ENCODE measurements around the gene PRSS33.

Gene PRSS33

GRCh38 chr16:2799205-2799858 is 12.0 kb upstream of the PRSS33 start:
- DNase-seq (ENCODE audit: low spot score) = no peak

DNA sequence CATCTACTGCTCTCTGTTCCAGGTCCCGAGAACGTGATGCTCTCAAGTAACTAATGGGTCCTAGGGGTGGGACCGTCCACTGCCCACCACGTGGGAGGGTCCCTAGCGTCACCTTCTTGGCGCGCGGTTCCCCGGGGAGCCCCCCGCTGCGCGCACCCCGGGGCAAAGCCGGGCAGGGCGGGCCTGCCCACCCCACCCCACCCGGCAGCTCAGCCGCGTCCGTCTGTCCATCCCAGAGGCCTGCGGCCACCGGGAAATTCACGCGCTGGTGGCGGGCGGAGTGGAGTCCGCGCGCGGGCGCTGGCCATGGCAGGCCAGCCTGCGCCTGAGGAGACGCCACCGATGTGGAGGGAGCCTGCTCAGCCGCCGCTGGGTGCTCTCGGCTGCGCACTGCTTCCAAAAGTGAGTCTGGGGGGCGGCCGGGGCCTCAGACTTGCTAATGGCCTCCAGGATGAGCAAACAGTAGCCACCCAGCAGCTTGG is 11.4 kb upstream of the PRSS33 start:
- no peak for DNase-seq (ENCODE audit: low spot score)

DNA sequence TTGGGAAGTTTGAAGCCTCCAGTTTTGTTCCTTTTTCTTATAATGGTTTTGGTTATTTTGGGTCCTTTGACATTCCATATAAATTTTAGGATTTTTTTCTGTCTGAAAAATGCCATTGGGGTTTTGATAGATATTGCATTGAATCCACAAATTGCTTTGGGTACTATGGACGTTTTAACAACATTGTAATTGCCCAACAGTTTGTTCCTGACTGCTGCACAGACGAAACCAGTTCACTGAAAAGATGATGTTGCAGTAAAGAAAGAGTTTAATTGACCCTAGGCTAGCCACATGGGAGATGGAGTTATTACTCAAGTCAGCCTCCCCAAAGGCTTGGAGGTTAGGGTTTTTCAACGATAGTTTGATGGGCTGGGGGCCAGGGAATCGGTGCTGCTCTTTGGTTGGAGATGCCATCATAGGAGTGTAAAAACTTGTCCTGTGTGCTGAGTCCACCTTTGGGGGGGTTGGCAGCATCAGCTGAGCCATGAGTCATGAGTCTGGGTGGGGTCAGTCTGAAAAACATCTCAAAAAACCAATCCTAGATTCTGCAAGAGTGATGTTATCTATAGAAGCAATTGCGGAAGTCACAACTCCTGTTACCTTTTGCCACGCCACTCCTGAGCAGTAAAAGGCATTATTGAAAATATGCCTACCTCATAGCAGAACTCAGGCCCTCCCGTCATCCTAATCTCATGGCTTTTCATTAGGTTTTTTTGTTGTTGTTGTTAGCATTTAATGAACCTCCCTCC is 8.2 kb upstream of the PRSS33 start:
- no peak for DNase-seq (ENCODE audit: low spot score)

DNA sequence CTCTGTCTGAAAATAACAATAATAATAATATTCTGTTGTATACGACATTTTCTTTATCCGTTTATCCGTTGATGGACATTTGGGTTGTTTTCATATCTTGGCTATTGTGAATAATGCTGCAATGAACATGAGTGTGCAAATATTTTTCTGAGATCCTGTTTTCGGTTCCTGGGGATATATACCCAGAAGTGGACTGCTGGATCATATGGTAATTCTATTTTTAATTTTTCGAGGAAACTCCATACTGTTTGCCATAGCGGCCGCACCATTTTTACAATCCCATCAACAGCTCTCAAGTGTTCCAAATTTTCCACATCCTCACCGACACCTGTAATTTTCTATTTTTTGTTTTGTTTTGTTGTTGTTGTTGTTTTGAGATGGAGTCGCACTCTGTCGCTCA is 5.6 kb upstream of the PRSS33 start:
- no peak for DNase-seq (ENCODE audit: low spot score)

- DNase-seq (ENCODE audit: low spot score) = no peak
Observed at GRCh38 chr16:2791174-2791573, 3.8 kb upstream of the PRSS33 start.

GRCh38 chr16:2790631-2791030 is 3.3 kb upstream of the PRSS33 start:
- DNase-seq (ENCODE audit: low spot score) = no peak

- no peak for DNase-seq (ENCODE audit: low spot score)
Observed at GRCh38 chr16:2787961-2788360, 601 bp upstream of the PRSS33 start.

DNA sequence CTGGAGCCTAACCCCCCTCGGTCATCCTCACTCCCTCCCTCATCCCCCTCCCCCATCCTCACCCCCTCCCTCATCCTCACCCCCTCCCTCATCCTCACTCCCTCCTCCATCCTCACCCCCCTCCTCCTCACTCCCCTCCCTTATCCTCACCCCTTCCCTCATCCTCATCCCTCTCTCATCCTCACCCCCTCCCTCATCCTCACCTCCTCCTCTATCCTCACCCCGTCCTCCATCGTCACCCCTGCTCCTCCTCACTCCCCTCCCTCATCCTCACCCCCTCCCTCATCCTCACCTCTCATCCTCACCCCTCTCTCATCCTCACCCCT is 571 bp downstream of the PRSS33 start:
- no peak for DNase-seq (ENCODE audit: low spot score)

DNA sequence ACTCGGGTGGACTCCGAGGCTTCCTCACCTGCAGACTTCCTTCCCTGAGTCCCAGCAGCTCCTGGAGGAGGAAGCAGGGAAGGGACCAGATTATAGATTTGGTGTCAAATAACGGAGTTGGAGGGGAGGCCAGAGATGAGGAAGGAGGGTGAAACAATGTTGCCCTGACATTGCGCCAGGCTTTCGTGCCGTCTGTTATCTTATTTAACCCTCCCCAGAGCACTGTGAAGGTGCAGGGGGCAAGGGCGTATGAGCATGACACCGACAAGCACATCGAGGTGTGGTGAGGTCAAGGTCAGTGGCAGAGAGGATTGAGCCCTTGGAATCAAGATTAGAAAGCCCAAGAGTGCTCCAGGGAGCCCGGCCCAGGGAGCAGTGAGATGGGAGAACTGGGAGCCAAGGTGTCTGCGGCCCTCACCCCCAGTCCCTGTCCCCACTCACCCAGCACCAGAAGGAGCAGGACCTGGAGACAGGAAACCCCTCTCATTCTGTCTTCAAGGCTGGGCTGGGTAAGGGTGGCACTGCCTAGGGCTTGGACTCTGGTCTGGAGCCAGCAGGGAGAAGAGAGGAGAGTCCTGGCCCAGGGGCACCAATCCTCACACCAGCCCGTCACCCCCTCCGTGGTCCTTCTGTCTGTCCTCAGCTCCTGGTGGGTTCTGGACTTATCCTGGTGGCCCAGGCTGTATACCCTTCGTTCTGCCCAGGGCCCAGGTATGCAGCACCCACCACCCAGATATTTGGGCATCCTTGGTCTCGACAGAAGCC is 1.1 kb downstream of the PRSS33 start:
- DNase-seq (ENCODE audit: low spot score) = no peak

GRCh38 chr16:2785101-2785991 is 2.0 kb downstream of the PRSS33 start:
- DNase-seq (ENCODE audit: low spot score) = no peak

DNA sequence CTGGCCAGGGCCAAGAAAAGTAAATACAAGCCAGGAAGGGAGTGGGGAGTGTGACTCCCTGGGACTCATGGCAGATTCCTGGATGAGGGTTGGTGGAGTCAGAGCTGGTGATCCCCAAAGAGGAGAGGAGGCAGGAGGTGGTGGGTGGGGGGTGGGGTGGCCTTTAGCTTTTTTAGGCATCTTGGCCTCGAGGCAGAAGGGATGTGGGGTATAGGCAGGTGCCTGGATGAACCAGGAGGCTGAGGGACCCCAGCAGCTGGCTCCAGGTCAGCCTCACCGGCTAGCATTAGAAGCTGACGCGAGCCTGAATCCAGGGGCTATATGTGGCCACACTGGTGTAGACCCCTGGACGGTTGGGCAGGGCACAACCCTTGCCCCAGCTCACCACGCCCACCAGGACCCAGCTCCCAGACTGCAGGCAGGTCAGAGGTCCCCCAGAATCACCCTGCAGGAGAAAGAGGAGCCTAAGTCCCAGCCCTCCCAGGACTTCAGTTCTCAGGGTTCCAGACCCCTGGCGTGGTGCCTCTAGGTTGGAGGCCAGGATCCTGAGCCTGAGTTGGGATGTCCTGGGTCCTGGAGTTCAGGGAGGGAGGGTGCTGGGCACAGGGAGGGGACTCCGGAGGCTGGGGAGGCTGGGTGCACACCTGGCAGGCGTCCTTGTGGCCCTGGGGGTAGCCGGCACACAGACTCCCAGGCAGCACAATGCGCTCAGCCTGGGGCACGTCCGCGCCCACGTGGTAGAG is 2.8 kb downstream of the PRSS33 start:
- no peak for DNase-seq (ENCODE audit: low spot score)

DNA sequence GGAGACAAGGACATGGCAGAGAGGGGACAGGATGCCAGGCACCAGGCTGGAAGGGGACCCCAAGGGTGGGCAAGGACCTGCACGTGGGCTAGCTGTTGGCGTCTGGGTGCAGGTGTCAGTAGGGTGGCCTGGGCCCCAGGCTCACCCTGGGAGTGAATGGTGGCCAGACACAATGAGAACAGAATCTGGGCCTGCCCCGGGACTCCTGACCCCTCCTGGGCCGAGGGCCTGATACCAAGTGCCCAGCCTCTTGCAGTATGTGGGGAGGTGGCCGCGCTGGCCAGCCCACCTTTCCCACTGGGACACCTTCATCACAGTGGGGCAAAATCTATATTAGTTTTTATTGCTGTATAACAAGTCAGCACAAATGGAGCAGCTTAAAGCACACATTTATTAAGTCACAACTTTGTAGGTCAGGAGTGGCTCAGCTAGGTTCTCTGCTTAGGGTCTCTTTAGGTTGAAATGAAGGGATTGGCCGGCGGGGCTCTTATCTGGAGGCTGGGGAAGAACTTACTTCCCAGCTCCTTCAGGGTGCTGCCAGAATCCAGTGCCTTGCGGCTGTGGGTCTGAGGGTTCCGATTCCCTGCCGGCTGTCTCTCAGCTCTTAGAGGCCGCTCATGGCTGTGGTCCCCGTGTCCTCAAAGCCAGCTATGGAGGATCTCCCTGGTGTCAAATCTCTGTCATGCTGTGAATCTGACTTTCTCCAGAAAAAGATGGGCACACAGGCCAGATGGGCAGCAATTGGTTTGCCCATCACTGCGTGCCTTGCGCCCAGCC is 3.6 kb downstream of the PRSS33 start:
- no peak for DNase-seq (ENCODE audit: low spot score)

- DNase-seq (ENCODE audit: low spot score) = no peak
Observed at GRCh38 chr16:2782583-2783351, 4.6 kb downstream of the PRSS33 start.

- DNase-seq (ENCODE audit: low spot score) = no peak
Observed at GRCh38 chr16:2779978-2780898, 7.1 kb downstream of the PRSS33 start.

GRCh38 chr16:2779151-2779920 is 8.0 kb downstream of the PRSS33 start:
- no peak for DNase-seq (ENCODE audit: low spot score)

DNA sequence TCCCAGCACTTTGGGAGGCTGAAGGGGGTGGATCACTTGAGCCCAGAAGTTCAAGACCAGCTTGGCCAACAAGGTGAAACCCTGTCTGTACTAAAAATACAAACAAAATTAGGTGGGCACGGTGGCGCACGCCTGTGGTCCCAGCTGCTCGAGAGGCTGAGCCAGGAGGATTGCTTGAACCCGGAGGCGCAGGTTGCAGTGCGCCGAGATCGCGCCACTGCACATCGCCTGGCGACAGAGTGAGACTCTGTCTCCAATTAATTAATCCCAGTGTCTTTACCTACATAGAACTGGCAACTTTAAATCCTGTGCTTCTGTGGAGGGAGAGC is 8.8 kb downstream of the PRSS33 start:
- no peak for DNase-seq (ENCODE audit: low spot score)

- no peak for DNase-seq (ENCODE audit: low spot score)
Observed at GRCh38 chr16:2777903-2778629, 9.3 kb downstream of the PRSS33 start.
